Measurements from ENCODE around the gene MTERF2.
"Not testable (repeated sequence)": the region's sequence is repeated elsewhere in the genome, so short reads cannot be mapped to it uniquely, and the experiment has no call there.

The MTERF2 gene

GRCh38 chr12:107027636-107028053 is 40.7 kb upstream of the MTERF2 start:
- H3K27ac ChIP-seq = no peak overlapping the region
- DNase-seq (ENCODE audit: low spot score) = peak; percentile 82
- ChIA-PET CTCF (interaction anchor here (0.6 to 1.0 kb wide), 2 partner anchors 13 to 51 kb away, joined by 4 to 7 read pairs; no protein-coding TSS in a partner anchor), POLR2A (ENCODE audit: low non-redundant PET) (no interaction called here)
- TF ChIP-seq CTCF (conservative IDR thresholded peaks at IDR 0.05; ENCODE audit: low read depth) = no peak

DNA sequence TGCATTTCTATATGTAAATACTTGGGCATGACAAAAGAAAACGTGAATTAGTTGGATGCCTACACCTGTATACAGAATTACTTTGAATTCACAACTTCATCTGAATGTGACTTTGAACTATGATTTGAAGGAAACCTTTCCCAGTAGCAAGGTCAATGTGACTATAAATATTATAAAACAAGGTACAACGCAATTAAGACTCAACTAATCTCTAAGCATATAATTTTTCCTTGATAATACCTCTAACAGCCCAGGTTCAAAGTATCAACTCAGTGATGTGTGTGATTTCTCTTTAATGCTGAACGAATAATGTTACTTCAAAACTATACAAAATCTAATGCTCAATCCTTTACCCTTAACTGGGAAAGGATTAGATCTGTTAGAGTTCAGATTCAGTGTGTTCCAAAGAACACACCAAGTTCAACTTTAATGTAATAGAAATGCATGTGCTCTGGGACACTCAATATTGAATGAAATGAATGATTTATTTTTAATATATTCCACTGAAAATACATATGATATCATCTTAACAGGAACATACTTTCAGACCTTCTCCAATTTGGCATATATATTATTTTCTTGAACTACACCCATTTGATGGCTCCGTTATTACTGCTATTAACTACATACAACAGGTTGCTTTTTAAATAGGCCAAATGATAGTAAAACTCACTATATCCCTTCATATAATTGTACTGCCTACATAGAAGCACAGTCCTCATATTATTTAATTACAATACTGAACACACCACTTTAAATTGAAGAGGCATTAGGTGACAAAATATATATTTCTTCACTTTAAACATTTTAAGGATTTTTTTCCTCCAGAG is 40.1 kb upstream of the MTERF2 start:
- ChIA-PET CTCF (interaction anchor here (0.6 to 1.0 kb wide), 2 partner anchors 13 to 52 kb away, joined by 4 to 7 read pairs; no protein-coding TSS in a partner anchor), POLR2A (ENCODE audit: low non-redundant PET) (no interaction called here)
- TF ChIP-seq CTCF (conservative IDR thresholded peaks at IDR 0.05; ENCODE audit: low read depth) = no peak
- no peak for DNase-seq (ENCODE audit: low spot score)
- H3K27ac ChIP-seq = no peak overlapping the region

DNA sequence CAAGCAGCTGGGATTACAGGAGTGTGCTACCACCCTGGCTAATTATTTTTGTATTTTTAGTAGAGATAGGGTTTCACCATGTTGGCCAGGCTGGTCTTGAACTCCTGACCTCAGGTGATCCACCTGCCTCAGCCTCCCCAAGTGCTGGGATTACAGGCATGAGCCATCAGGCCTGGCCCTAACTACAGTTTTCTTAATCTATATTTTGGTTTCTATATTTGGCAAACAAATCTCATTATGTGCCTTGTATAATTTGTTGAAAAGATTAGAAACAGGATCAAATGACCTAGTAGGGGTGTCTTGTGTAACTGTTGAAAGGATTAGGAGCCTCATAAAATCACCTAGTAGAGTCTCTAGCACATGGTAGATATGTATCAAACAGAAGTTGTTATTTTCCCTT is 39.4 kb upstream of the MTERF2 start:
- POLR2A ChIA-PET (ENCODE audit: low non-redundant PET); CTCF ChIA-PET; DNase-seq (ENCODE audit: low spot score); H3K27ac ChIP-seq: not testable (repeated sequence)

- DNase-seq (ENCODE audit: low spot score) = peak; percentile 5
- ChIA-PET POLR2A (ENCODE audit: low non-redundant PET) (no interaction called here), CTCF (no interaction called here)
- TF ChIP-seq CTCF (conservative IDR thresholded peaks at IDR 0.05; ENCODE audit: low read depth) = no peak
- no peak overlapping the region for H3K27ac ChIP-seq
Observed at GRCh38 chr12:107025671-107026070, 38.7 kb upstream of the MTERF2 start.

GRCh38 chr12:107019546-107019945 is 32.6 kb upstream of the MTERF2 start:
- DNase-seq (ENCODE audit: low spot score) = no peak
- CTCF ChIA-PET = interaction anchor here (0.6 kb wide), 1 partner anchor 368 kb away, joined by 4 read pairs; no protein-coding TSS in a partner anchor
- no peak for TF ChIP-seq CTCF (conservative IDR thresholded peaks at IDR 0.05; ENCODE audit: low read depth)
- POLR2A ChIA-PET (ENCODE audit: low non-redundant PET) = no interaction called here
- H3K27ac ChIP-seq = no peak overlapping the region

GRCh38 chr12:107017042-107017441 is 30.1 kb upstream of the MTERF2 start:
- TF ChIP-seq CTCF (conservative IDR thresholded peaks at IDR 0.05; ENCODE audit: low read depth) = no peak
- ChIA-PET POLR2A (ENCODE audit: low non-redundant PET) (no interaction called here), CTCF (no interaction called here)
- no peak overlapping the region for H3K27ac ChIP-seq
- DNase-seq (ENCODE audit: low spot score) = no peak

DNA sequence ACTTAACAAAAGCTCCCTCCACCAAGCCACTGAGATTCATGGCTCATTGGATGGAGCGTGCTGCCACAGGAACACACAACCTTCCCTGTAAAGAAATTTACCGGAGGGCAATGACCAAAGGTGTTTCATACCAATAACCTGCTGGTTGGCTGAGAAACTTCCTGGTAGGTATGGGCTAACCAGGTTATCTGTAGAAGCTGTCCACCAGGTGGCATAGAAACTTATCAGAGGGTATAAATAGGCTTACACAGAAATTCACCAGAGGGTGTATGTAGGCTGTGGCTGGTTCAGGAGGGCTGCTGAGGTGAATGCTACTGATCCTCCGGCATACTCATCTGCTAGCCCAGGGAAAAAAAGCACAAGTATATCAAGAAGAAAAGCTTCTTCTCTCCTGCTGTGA is 27.1 kb upstream of the MTERF2 start:
- TF ChIP-seq CTCF (conservative IDR thresholded peaks at IDR 0.05; ENCODE audit: low read depth) = no peak
- peak; percentile 80 for DNase-seq (ENCODE audit: low spot score)
- CTCF ChIA-PET = interaction anchor here (0.6 to 1.5 kb wide), 8 partner anchors 13 to 1225 kb away, joined by 3 to 9 read pairs (median 4); no protein-coding TSS in a partner anchor

More for the DNA sequence above, 27.1 kb upstream of the MTERF2 start:
- no peak overlapping the region for H3K27ac ChIP-seq
- POLR2A ChIA-PET (ENCODE audit: low non-redundant PET) = no interaction called here

Data from RWPE1 (cell line).